Medulla oblongata (tissue), 1 donor: ENCODE data around the gene EDN3.

Experiments
- DNase-seq: peaks from one replicate; pipeline ENCODE4 v3.0.0-alpha.2; 2015; ENCODE audit errors: extremely low spot score

The EDN3 gene

DNA sequence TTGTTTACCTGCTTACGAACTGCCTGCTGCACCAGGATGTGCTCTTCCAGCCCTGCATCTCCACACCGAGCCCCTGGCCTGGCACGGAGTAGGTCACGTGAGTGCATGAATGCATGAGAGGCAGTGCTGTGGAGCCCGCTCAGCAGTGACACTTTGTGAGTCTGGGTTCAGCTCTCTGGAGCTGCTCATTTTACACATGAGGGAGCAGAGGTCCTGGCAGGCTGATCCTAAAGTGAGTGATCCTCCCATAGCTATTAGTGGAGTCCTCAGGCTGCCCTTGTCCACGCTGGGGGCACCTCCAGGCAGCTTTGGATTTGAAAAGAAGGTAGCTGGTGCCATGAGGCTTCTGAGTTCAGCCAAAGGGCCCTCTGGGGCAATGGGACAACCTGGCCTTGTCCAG, 64.2 kb downstream of the EDN3 start:
- no peak for DNase-seq

DNA sequence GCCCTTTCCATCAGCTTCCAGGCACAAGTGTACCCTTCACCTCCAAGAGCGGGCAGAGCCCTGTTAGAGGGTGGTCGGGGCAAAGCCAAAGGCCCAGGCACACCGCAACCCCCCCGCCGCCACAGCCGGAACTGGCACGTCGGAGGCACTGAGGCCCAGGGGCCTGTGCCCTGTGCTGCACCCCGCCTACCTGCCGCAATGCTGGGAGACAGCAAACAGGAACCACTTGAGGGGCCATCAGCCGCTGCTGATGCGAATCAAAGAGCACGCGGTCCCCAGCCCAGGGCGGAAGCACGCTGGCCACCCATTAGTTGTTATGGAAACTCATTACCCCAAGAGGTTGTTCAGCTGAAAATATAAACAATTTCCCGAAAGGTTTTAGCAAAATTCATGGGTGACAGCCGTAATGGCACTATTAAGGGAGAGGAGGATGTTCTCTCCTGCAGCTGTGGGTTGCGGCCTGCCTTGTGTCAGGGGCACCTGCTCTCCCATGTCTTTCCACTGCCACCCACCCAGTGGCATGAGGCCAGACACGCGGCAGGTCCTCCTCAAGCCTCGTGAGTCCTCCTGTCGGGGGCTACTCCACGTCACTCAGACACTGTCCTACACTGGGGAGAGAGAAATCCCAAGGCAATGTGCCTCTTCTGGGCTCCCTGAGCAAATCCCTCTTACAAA, 65.3 kb downstream of the EDN3 start:
- DNase-seq = no peak

DNA sequence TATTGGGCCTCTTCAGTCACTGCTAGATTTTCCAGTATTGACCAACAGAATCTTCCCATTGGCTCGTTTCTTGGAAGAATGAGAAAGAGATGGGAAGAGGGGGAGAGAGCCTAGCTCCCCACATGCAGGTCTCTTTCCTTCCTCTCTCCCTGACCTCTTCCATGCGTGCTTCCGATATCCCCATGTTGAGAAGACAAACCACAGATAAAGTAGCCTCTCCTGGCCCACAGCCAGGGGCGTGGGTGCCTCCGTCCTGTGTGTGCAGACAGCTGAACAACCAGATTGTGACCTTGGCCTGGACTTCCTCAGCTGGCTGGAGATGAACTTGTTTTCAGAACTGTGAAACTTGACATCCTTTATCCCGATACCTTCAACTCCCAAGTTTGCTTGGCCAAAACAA, 71.0 kb downstream of the EDN3 start:
- no peak for DNase-seq

DNA sequence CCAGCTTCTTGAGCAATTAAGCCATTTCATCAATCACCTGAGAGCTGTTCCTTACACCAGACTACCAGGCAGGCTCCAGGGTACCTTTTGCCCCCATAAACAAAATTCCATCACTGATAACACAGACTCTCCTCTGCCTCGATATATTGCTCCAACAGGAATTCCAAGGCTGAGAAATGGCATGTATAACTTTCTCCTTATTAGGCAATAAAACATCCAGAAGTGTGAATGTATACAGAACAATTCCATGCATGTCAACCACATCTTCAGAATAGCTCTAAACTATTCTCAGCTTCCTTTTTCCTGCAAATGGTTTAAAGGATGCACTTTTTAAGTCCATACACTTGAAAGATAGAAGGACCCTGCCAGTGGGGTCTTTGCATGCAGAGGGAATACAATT, 73.8 kb downstream of the EDN3 start:
- no peak for DNase-seq

DNA sequence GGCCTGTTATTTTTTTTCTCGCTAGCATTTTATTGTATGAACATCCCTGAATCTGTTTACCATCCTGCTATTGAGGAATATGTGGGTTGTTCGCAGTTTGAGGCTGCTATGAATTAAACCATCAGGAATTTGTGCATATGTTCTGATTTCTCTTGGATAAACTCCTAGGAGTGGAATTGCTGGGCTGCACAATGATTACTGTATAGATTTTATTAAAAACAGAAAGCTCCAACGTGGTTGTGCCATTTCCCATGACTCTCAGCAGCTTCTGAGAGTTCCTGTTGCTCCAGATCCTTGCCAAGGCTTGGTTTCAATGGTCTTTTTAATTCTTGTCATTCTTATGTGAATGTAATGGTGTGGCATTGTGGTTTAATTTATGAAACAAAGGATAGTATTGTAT, 75.1 kb downstream of the EDN3 start:
- DNase-seq = no peak
